Cardiac fibroblast (primary cell): Measurements from ENCODE around the gene ANKMY1.

ENCODE experiments used
- DNase-seq, 2 donors: peaks; one replicate each; pipeline versions ENCODE4 v3.0.0 to v3.0.0-alpha.2; 2010; ENCODE audit warnings: low read depth in 2 of 2
- H3K4me3 ChIP-seq, 2 donors: replicated peaks in 1 of 2; 1 replicate in 1 of 2; 2 replicates in 1 of 2; pipeline ENCODE4 v1.5.1; 2011; ENCODE audit warnings: low read depth in 2 of 2, low read length in 2 of 2, mild to moderate bottlenecking in 2 of 2, moderate library complexity in 1 of 2
- CTCF ChIP-seq: IDR thresholded peaks from one replicate; pipeline ENCODE4 v1.5.1; 2011; ENCODE audit warnings: low read depth, mild to moderate bottlenecking, low read length, inconsistent platforms

Gene ANKMY1

GRCh38 chr2:240585681-240586197, 28.0 kb upstream of the ANKMY1 start:
- TF ChIP-seq CTCF: no peak
- no peak for DNase-seq
- H3K4me3 ChIP-seq: peak overlapping the region; percentile 96 to 97

GRCh38 chr2:240585101-240585500, 27.3 kb upstream of the ANKMY1 start:
- TF ChIP-seq CTCF: no peak
- no peak for DNase-seq
- H3K4me3 ChIP-seq: peak overlapping the region; percentile 96 to 97

- peak; percentile 16 to 82 for DNase-seq
Measured at GRCh38 chr2:240584486-240585031, 26.8 kb upstream of the ANKMY1 start.

GRCh38 chr2:240583774-240584173, 26.0 kb upstream of the ANKMY1 start:
- TF ChIP-seq CTCF: no peak
- DNase-seq: no peak
- H3K4me3 ChIP-seq: no peak overlapping the region

More at GRCh38 chr2:240584486-240585031, 26.8 kb upstream of the ANKMY1 start:
- no peak overlapping the region for H3K4me3 ChIP-seq
- no peak for TF ChIP-seq CTCF

- DNase-seq: no peak
- no peak overlapping the region for H3K4me3 ChIP-seq
- no peak for TF ChIP-seq CTCF
Measured at GRCh38 chr2:240582781-240583180, 25.0 kb upstream of the ANKMY1 start.

- no peak for DNase-seq
- H3K4me3 ChIP-seq: no peak overlapping the region
- TF ChIP-seq CTCF: no peak
Measured at GRCh38 chr2:240581811-240582210, 24.0 kb upstream of the ANKMY1 start.
